HEK293 (cell line): Measurements from ENCODE around the gene CCDC28B.

Experiments used
- CTCF ChIA-PET: fragments of 350-600 bp; formaldehyde crosslinking; extraction: SDS; loops from one replicate; lab custom pipeline; 2021; ENCODE audit warnings: antibody characterized with exemption; lab: Yijun Ruan, JAX
- POLR2A ChIA-PET: fragments of 300-600 bp; formaldehyde crosslinking; extraction: SDS; loops from one replicate; lab custom pipeline; 2020; ENCODE audit warnings: antibody characterized with exemption, inconsistent platforms; lab: Yijun Ruan, JAX
- H3K27ac ChIP-seq: fragments of 200-500 bp; sonication (Bioruptor generic); 2 replicates; pipeline ENCODE4 v1.5.1; 2014; ENCODE audit warnings: low read depth, low read length, control low read depth, inconsistent platforms; ENCODE audit errors: extremely low read depth
- H3K36me3 ChIP-seq, 2 experiments: fragments of 200-500 bp in 1 of 2; sonication (Bioruptor generic) in 1 of 2; 1 replicate in 1 of 2; 2 replicates in 1 of 2; pipeline ENCODE4 v1.5.1; 2014 to 2017; ENCODE audit warnings: inconsistent platforms in 2 of 2, low read length in 2 of 2; ENCODE audit not compliant: control insufficient read depth in 2 of 2, insufficient read depth in 1 of 2
- H3K4me1 ChIP-seq: fragments of 200-500 bp; sonication (Bioruptor generic); 2 replicates; pipeline ENCODE4 v1.5.1; 2014; ENCODE audit warnings: mild to moderate bottlenecking, low read length, inconsistent platforms; ENCODE audit not compliant: control insufficient read depth, insufficient read depth
- H3K4me3 ChIP-seq: 2 replicates; pipeline ENCODE4 v1.5.1; 2011; ENCODE audit warnings: low read depth, mild to moderate bottlenecking, control low read depth, low read length, moderate library complexity
- H3K9me3 ChIP-seq: fragments of 200-500 bp; sonication (Bioruptor generic); 2 replicates; pipeline ENCODE4 v1.5.1; 2014; ENCODE audit warnings: low read depth, low read length, inconsistent platforms; ENCODE audit not compliant: control insufficient read depth, insufficient read depth
- IKZF3 ChIP-seq: fragments of 450-650 bp; IDR thresholded peaks from 2 replicates; pipeline ENCODE4 v1.5.0; 2018; ENCODE audit warnings: missing biosample characterization, mild to moderate bottlenecking, missing genetic modification characterization, moderate library complexity
- INSM2 ChIP-seq: fragments of 450-650 bp; formaldehyde crosslinking; IDR thresholded peaks from 2 replicates; pipeline ENCODE4 v1.5.1; 2016; ENCODE audit warnings: missing biosample characterization, missing genetic modification characterization
- OSR2 ChIP-seq: fragments of 450-650 bp; formaldehyde crosslinking; IDR thresholded peaks from 2 replicates; pipeline ENCODE4 v1.5.1; 2016; ENCODE audit warnings: missing biosample characterization, missing genetic modification characterization
- PRDM10 ChIP-seq: fragments of 450-650 bp; formaldehyde crosslinking; IDR thresholded peaks from 2 replicates; pipeline ENCODE4 v1.5.1; 2016; ENCODE audit warnings: missing biosample characterization, missing genetic modification characterization
- SCRT2 ChIP-seq: fragments of 450-650 bp; formaldehyde crosslinking; IDR thresholded peaks from 2 replicates; pipeline ENCODE4 v1.5.1; 2016; ENCODE audit warnings: missing biosample characterization, missing genetic modification characterization
- WT1 ChIP-seq: fragments of 450-650 bp; formaldehyde crosslinking; IDR thresholded peaks from 2 replicates; pipeline ENCODE4 v1.5.1; 2016; ENCODE audit warnings: missing biosample characterization, missing genetic modification characterization
- ZNF114 ChIP-seq: fragments of 450-650 bp; formaldehyde crosslinking; IDR thresholded peaks from 2 replicates; pipeline ENCODE4 v1.5.0; 2017; ENCODE audit warnings: missing biosample characterization, missing genetic modification characterization
- ZNF132 ChIP-seq: fragments of 450-650 bp; formaldehyde crosslinking; IDR thresholded peaks from 2 replicates; pipeline ENCODE4 v1.5.1; 2017; ENCODE audit warnings: missing biosample characterization, missing genetic modification characterization, borderline replicate concordance
- ZNF184 ChIP-seq: fragments of 450-650 bp; IDR thresholded peaks from 2 replicates; pipeline ENCODE4 v1.5.1; 2018; ENCODE audit warnings: missing biosample characterization, mild to moderate bottlenecking, missing genetic modification characterization
- ZNF202 ChIP-seq: fragments of 450-650 bp; formaldehyde crosslinking; IDR thresholded peaks from 2 replicates; pipeline ENCODE4 v1.5.1; 2016; ENCODE audit warnings: missing biosample characterization, missing genetic modification characterization, borderline replicate concordance
- ZNF223 ChIP-seq: fragments of 450-650 bp; formaldehyde crosslinking; IDR thresholded peaks from 2 replicates; pipeline ENCODE4 v1.5.1; 2016; ENCODE audit warnings: missing biosample characterization, missing genetic modification characterization
- ZNF239 ChIP-seq: fragments of 450-650 bp; formaldehyde crosslinking; IDR thresholded peaks from 2 replicates; pipeline ENCODE4 v1.5.1; 2016; ENCODE audit warnings: missing biosample characterization, missing genetic modification characterization
- ZNF404 ChIP-seq: fragments of 450-650 bp; formaldehyde crosslinking; IDR thresholded peaks from 2 replicates; pipeline ENCODE4 v1.5.1; 2017; ENCODE audit warnings: missing biosample characterization, missing genetic modification characterization
- ZNF501 ChIP-seq: fragments of 450-650 bp; formaldehyde crosslinking; IDR thresholded peaks from 2 replicates; pipeline ENCODE4 v1.5.1; 2016; ENCODE audit warnings: missing biosample characterization, missing genetic modification characterization
- ZNF514 ChIP-seq: fragments of 450-650 bp; formaldehyde crosslinking; IDR thresholded peaks from 2 replicates; pipeline ENCODE4 v1.5.1; 2016; ENCODE audit warnings: missing biosample characterization, missing genetic modification characterization
- ZNF561 ChIP-seq: fragments of 450-650 bp; IDR thresholded peaks from 2 replicates; pipeline ENCODE4 v1.5.1; 2018; ENCODE audit warnings: missing biosample characterization, missing genetic modification characterization, borderline replicate concordance
- ZNF600 ChIP-seq: fragments of 450-650 bp; formaldehyde crosslinking; IDR thresholded peaks from 2 replicates; pipeline ENCODE4 v1.5.1; 2016; ENCODE audit warnings: missing biosample characterization, missing genetic modification characterization
- ZNF621 ChIP-seq: fragments of 450-650 bp; formaldehyde crosslinking; IDR thresholded peaks from 2 replicates; pipeline ENCODE4 v1.5.1; 2017; ENCODE audit warnings: missing biosample characterization, missing genetic modification characterization
- ZNF626 ChIP-seq: fragments of 450-650 bp; sonication (Bioruptor Pico); formaldehyde crosslinking; IDR thresholded peaks from 2 replicates; pipeline ENCODE4 v1.5.1; 2018; ENCODE audit warnings: missing biosample characterization, missing genetic modification characterization, inconsistent platforms
- ZNF645 ChIP-seq: fragments of 450-650 bp; formaldehyde crosslinking; IDR thresholded peaks from 2 replicates; pipeline ENCODE4; 2016; ENCODE audit warnings: missing biosample characterization, missing genetic modification characterization
- ZNF664 ChIP-seq: fragments of 450-650 bp; formaldehyde crosslinking; IDR thresholded peaks from 2 replicates; pipeline ENCODE4 v1.5.1; 2016; ENCODE audit warnings: missing biosample characterization, missing genetic modification characterization

The CCDC28B gene

GRCh38 chr1:32231843-32232432 lies 31.5 kb downstream of the CCDC28B start:
- TF ChIP-seq ZNF114 (tag by site-specific recombination) (no peak), ZNF600 (peak; percentile 24; the same call in 1 of the 2 replicates)
- Histone ChIP-seq H3K36me3 (peaks cover 29 to 64% of the 10 kb centered on the region in 2 experiments), H3K4me1 (no peaks in the 10 kb centered on the region), H3K9me3 (no peaks in the 10 kb centered on the region), H3K27ac (no peak overlapping the region), H3K4me3 (no peak overlapping the region)
- ChIA-PET CTCF (interaction anchor here (0.6 to 1.3 kb wide), 3 partner anchors 9 to 16 kb away, joined by 3 read pairs; no protein-coding TSS in a partner anchor), POLR2A (interaction anchor here (0.6 to 1.4 kb wide), 3 partner anchors 9 to 231 kb away, joined by 3 to 4 read pairs (median 3); no protein-coding TSS in a partner anchor)

- Histone ChIP-seq H3K4me3 (no peak overlapping the region), H3K9me3 (no peaks in the 10 kb centered on the region), H3K4me1 (no peaks in the 10 kb centered on the region), H3K27ac (no peak overlapping the region), H3K36me3 (peaks cover 21 to 56% of the 10 kb centered on the region in 2 experiments)
- TF ChIP-seq ZNF664 (tag by site-specific recombination) (peak; percentile 77), WT1 (tag by site-specific recombination) (no peak), ZNF600 (peak; percentile 88), PRDM10 (tag by site-specific recombination) (peak; percentile 99), ZNF501 (tag by site-specific recombination) (no peak), ZNF184 (no peak), SCRT2 (tag by site-specific recombination) (peak; percentile 51; the same call in 1 of the 2 replicates), INSM2 (tag by site-specific recombination) (no peak), OSR2 (tag by site-specific recombination) (peak; percentile 40; the same call in 1 of the 2 replicates)
- POLR2A ChIA-PET: interaction anchor here (0.8 kb wide), 1 partner anchor 86 kb away, joined by 3 read pairs; no protein-coding TSS in a partner anchor
- CTCF ChIA-PET: interaction anchor here (0.6 kb wide), 1 partner anchor 13 kb away, joined by 3 read pairs; no protein-coding TSS in a partner anchor
Measured at GRCh38 chr1:32232558-32233304, 32.3 kb downstream of the CCDC28B start.

- Histone ChIP-seq H3K4me1 (no peaks in the 10 kb centered on the region), H3K27ac (no peak overlapping the region), H3K36me3 (peaks cover 8 to 37% of the 10 kb centered on the region in 2 experiments; a peak in 2 of 3 replicates), H3K9me3 (no peaks in the 10 kb centered on the region), H3K4me3 (no peak overlapping the region)
- POLR2A ChIA-PET: no interaction called here
- CTCF ChIA-PET: no interaction called here
- no peak for TF ChIP-seq ZNF621 (tag by site-specific recombination)
- no peak for TF ChIP-seq ZNF626
- TF ChIP-seq IKZF3 (tag by site-specific recombination): no peak
- no peak for TF ChIP-seq ZNF561
- TF ChIP-seq ZNF202: no peak
- TF ChIP-seq ZNF645: no peak
- no peak for TF ChIP-seq ZNF404
- TF ChIP-seq ZNF132: no peak
- TF ChIP-seq ZNF239 (tag by site-specific recombination): no peak
- no peak for TF ChIP-seq ZNF514 (tag by site-specific recombination)
- TF ChIP-seq ZNF223 (tag by site-specific recombination): no peak
Measured at GRCh38 chr1:32234792-32235191, 34.4 kb downstream of the CCDC28B start.
